Inflammatory macrophage treated with lipopolysaccharide for 1 hour (primary cell): ENCODE measurements around the gene SPATA19.

Source experiments
- DNase-seq, 2 donors: peaks; one replicate each; pipeline ENCODE4 v3.0.0-alpha.2; 2020 to 2022

The SPATA19 gene

DNA sequence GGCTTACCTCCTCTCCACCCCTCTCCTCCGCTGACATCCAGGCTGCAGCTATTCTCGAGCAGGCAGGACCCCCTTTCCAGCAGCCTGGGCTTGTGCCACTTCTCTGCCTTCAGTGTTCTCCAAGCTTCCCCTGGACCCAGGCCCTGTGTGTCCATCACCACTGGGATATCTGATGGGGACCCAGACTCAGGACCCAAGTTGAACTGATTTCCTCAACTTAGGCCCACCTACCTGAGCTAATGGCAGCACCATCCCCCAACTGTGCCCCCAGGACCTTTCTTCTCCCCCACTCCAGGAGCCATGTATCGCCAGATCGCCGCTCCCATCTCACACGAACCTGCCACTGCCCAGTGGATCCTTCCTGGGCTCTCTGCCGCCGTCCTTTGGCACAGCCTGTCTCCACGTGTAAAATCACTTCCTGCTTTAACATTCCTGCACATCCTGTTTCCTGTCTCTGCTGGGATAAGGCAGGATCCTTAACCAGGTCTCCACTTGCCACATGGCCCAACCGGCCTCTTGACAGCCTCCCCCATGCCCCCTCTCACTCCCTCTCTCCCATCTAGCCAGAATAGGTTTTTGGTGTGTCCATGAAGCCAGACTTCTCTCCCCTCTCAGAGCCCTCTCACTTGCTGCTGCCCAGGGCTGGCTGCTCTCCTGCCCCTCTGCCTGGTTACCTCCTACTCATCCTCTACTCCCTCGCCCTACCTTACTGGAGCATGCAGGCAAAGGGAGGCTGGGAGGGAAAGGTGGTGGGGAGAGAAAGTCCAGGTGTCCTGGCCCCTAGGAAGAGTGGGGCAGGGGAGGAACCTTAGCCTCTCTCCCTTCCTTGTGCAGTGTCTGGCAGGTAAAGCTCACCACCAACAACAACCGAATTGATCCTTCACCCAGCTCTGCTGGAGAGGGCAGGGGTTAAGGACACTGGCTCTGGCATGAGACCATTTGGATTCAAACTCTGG is 9.4 kb downstream of the SPATA19 start:
- no peak for DNase-seq

- DNase-seq: peak; percentile 13 to 24
These were observed 10.4 kb downstream of the SPATA19 start for GRCh38 chr11:133834682-133835592.

- no peak for DNase-seq
These were observed 11.2 kb downstream of the SPATA19 start for GRCh38 chr11:133833898-133834681.

DNA sequence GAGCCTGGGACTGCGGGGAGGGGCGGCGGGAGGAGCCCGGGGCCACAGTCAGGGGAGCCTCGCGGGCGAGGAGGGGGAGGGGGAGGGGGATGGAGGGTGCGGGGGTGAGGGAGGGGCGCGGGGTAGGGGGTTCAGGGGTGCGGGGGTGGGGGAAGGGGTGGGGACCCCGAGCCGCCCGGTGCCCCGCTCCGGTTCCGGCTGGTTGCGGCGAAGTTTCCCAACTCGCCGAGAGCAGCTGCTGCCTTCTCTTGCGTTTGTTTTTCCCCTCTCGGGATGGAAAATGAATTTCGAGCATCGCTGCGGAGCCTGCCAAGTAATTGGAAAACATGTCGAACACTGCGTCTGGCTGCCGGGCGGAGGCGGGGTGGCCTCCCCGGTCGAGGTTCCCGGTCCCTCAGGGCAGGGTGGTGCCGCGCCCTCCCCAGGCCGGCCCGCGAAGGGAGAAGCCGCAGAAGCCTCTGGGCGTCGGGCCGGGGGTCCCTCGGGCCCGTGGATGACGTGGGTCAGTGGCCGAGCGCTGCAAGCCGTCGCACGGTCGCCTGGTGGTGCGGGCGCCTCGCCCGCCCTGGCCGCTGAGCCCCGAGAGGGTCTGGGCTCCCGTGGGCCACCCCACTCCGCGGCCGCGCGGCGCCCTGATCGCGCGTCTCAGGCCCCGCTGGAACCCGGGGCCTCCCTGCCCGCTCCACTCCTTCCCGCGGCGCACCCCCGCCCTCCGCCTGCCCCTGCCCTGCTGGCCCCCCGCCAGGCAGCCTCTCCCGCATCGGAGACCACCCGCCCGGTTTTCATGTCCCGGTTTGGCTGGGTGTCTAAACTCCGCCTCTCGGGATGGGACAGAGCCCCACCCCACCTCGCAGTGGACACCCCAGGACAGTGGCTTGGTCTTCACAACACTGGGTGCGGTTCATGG is 12.1 kb downstream of the SPATA19 start:
- DNase-seq: no peak

GRCh38 chr11:133832096-133832990 is 13.0 kb downstream of the SPATA19 start:
- DNase-seq: no peak

DNA sequence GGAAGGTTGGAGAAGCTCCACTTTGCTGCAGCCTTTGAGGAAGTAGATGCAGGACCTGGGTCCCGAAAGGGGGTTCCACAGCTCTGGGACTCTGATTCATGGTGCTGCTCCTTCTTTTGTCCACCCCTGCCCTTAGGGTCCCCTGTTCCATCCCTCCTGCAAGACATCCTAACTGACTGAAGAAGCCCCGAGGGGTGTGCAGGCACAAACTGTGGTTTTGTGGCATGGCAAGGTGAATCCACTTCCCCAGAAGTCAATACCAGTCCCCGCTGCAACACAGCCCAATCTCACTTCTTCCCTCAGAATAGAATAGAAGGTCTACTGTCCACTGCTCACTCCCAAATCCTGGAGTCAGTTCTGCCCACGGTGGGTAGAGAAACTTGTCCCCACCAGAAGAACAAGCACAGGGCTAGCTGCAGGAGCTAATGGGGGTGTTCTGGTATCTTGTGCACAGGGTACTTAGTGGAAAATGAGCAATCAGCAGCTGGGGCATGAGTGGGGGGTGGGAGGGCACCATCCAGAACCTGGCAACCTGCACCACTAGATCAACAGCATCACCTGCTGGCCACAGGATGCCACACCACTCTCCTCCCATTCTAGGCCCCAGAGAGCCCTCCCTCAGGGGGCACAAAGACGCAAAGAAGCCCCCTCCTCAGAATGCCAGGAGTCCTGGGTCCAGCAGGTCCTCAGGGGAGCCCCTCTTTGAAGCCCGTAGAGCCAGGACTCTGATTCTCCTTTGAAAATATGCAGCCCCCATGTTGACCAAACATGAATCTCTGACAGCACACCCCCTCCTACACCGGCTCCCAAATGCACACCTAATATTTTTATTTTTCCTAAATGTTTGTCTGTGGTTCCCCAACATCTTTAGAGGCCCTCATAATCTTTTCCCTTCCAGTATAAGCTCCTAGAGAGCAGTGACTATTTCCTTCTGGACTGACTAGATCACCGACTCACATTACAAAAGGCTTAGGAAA is 14.1 kb downstream of the SPATA19 start:
- DNase-seq: no peak

GRCh38 chr11:133829566-133829965 is 15.7 kb downstream of the SPATA19 start:
- DNase-seq: no peak

DNA sequence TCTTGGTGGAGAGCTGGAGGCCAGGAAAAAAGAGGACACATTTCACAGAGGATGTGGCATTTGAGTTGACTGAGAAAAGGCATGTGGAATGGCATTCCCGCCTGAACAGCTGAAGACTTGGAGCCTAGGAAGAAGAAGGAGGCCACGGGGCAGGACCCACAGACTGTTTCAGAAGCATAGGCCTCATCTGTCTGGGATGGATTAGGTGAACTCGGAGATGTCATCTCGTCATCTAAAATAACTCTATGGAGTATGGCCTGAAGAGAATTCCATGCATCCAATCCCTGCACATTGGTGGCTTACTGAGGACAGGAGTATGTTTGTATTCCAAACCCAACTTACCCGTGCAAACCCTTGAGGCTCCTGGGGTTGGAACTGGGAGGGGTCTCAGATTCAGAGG is 16.4 kb downstream of the SPATA19 start:
- no peak for DNase-seq

DNA sequence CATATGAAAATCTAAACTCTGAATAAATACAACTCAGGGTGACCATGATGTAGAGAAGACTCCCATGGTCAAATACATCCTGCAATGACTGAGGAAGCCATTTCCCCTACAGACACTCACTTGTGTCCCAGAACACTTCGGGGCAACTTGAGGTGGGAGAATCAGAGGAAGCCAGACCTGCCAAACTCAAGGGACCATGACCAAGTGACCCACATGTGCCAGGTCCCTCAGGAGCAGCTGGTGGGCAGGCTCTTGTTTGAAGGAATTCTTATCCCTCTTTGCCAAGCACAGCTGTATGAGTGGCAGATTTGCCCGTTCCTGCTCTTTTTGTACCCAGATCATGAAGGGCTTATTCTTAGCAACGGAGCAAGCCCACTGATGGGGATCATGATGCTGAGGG is 17.8 kb downstream of the SPATA19 start:
- DNase-seq: no peak

GRCh38 chr11:133826866-133827265 is 18.4 kb downstream of the SPATA19 start:
- no peak for DNase-seq

- no peak for DNase-seq
These were observed 19.6 kb downstream of the SPATA19 start for GRCh38 chr11:133825666-133826065.

DNA sequence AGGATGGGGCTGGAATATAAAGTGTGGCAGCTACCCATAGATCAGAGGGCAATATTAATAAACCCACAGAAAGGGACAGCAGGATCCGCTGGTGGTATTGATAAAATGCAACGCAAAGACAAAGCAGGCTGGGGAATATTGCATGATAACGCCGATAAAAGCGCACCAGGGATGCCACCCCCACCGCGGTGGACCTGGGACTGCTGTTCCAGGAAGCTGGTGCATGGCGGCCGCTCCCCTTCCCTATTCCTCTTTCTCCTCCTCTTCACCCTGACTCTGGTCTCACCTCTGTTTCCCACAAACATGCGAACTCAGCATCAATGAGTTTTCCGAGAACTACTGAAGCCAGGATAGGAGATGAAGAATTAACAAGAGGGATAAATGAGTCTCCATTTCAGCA is 20.2 kb downstream of the SPATA19 start:
- no peak for DNase-seq

DNA sequence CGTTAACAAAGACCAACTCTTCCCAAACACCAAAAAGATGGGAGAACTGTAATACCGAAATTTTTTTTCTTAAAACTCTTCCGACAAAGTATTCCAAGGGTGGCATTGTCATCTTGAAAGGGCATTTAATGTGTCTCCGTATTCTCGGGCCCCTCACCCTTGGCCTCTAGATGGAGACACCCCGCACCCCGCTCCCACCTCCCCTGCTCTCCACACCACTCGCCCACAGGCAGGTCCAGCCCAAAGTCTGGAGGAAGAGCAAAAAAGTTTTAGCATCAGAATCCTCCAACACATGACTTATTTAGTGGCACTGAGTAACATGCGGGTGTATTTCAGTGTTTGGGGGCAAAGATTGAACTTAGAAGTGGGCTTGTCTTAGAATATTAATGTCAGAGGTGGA is 20.7 kb downstream of the SPATA19 start:
- no peak for DNase-seq

GRCh38 chr11:133823614-133824013 is 21.7 kb downstream of the SPATA19 start:
- no peak for DNase-seq

GRCh38 chr11:133823211-133823610 is 22.1 kb downstream of the SPATA19 start:
- no peak for DNase-seq

DNA sequence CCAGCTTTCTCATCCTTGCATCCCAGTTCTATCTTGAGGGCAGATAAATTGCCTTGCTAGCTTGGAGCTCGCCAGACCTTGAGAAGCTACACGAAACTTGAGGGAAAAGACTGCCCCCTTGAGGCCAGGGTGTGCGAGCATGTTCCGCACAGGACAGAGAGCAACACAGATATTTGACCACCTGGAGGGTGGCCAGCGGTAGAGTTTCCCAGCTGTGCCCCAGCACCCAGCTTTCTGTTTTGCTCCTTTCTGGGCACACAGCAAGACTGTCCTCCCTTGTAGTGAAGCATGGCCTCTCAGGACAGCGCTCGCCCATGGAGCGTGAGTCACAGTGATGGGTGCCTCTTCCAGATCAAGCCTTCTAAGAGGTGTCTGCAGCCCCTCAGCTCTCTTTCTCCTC is 23.5 kb downstream of the SPATA19 start:
- DNase-seq: peak in 1 of 2 donors; percentile 35

- no peak for DNase-seq
These were observed 25.5 kb downstream of the SPATA19 start for GRCh38 chr11:133819746-133820315.

- no peak for DNase-seq
These were observed 26.2 kb downstream of the SPATA19 start for GRCh38 chr11:133819114-133819513.

GRCh38 chr11:133818302-133818701 is 27.0 kb downstream of the SPATA19 start:
- no peak for DNase-seq
